Measurements from ENCODE around the gene NEU2.

Gene NEU2

GRCh38 chr2:233079953-233080835, 47.7 kb downstream of the NEU2 start:
- no peak for DNase-seq

GRCh38 chr2:233080836-233081229, 48.4 kb downstream of the NEU2 start:
- DNase-seq = no peak

- DNase-seq = no peak
Observed at GRCh38 chr2:233081232-233081730, 48.8 kb downstream of the NEU2 start.

- DNase-seq = no peak
Observed at GRCh38 chr2:233081731-233082221, 49.3 kb downstream of the NEU2 start.

- DNase-seq = no peak
Observed at GRCh38 chr2:233082222-233082930, 49.9 kb downstream of the NEU2 start.

- no peak for DNase-seq
Observed at GRCh38 chr2:233082931-233083755, 50.7 kb downstream of the NEU2 start.

- no peak for DNase-seq
Observed at GRCh38 chr2:233083782-233084181, 51.3 kb downstream of the NEU2 start.

GRCh38 chr2:233084488-233084887, 52.0 kb downstream of the NEU2 start:
- no peak for DNase-seq

All from DMS 273 treated with DMSO at 0.1 percent for 48 hours (cell line).